ENCODE measurements around the gene OR2Z1.
"Not testable (repeated sequence)": the region's sequence is repeated elsewhere in the genome, so short reads cannot be mapped to it uniquely, and the experiment has no call there.

Gene OR2Z1

DNA sequence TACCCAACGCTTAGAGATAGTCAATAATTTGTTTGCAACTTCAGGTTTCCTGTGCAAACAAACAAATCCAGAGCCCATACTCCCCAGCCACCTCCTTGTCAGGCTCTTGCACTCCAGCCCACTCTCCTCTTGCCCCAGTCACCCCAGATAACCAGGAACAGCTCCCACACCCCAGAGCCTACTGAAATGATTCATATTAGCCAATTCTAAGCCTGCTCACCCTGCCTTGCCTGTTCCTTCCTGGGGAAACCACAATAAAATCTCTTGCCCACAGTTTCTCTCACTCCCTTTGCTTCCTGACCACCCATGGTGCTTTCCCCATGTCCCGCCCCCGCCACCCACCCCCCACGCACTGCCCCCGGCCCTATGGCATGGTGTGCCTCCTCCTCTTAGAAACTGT, 19.1 kb upstream of the OR2Z1 start:
- DNase-seq (ENCODE audit: low read depth in 2 of 2): peak in 1 of 2 donors; percentile 20

DNA sequence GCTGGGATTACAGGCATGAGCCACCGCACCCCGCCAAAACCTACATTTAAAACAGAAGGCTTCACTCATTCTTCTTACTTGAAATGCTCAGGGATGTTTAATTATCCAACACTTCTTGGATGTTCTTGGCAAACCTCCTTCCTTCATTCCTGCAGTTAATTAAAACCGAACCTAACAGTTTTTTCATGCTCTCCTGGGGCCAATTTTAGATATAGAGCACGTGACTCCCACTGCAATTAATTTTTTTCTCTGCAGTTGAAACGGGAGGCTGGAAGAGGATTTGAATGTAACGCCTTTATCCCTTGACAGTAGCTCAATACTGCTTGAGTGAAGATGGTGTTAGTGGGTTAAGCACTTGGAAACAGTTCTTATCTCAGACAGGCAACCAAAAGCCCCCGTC, 18.2 kb upstream of the OR2Z1 start:
- DNase-seq (ENCODE audit: low read depth in 2 of 2): no peak

DNA sequence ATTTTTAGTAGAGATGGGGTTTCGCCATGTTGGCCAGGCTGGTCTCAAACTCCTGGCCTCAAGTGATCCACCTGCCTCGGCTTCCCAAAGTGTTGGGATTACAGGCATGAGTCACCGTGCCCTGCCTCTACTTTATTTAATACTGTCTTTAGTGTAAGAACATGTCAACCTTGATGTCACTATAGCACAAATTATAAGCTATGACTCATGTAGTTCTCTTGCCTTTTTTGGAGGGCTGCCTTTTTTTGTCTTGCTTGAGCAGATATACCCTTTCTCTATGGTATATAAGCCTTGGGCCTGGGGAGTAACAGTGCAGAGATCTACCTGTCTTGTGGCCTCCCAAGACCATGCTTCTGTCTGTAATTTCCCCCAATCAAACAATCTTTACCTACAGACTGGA, 16.1 kb upstream of the OR2Z1 start:
- not testable (repeated sequence) for DNase-seq (ENCODE audit: low read depth in 2 of 2)

DNA sequence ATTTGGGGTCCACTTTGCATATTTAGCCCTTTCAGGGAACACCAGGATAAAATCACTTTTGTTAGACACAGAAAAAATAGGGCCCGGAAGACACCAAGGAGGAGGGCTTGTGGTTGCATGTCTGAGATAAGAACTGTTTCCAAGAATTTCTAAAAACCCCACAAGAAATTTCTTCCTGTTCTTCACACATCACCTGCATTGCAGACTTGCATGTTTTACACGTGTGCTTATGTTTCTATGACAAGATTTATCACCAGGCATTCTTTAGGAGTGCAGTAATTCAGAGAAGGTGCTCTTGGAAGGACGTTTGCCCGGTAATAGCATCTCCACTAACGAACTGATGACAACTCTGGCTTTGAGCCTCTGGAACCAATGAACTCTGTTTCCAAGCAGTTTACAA, 15.7 kb upstream of the OR2Z1 start:
- no peak for DNase-seq (ENCODE audit: low read depth in 2 of 2)

DNA sequence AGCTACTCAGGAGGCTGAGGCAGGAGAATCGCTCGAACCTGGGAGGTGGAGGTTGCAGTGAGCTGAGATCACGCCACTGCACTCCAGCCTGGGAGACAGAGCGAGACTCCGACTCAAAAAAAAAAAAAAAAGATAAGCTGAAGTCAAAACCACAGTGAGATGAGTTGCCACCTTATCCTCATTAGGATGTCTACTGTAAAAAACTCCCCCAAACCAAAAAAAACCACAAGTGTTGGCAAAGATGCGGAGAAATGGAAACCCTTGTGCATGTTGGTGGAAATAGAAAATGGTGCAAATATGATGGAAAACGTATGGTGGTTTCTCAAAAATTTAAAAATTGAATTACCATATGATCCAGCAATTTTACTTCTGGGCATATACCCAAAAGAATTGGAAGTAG, 11.1 kb upstream of the OR2Z1 start:
- DNase-seq (ENCODE audit: low read depth in 2 of 2): not testable (repeated sequence)

DNA sequence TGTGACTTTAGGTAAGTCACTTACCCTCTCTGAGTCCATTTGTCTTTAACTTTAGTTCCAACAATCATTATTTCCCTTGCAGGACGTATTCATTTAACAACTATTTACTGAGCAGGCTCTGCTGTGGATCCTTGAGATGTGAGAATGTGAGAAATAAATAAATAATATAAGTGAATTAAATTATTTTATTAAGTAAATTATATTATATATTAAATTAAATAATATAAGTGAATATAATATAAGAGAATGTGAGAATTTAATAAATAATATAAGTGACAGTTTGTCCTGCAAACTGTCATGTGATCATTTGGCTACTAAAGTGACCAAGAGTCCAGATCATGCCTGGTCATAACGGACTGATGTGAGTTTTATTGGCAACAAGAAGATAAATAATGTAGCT, 598 bp downstream of the OR2Z1 start:
- no peak for DNase-seq (ENCODE audit: low read depth in 2 of 2)

DNA sequence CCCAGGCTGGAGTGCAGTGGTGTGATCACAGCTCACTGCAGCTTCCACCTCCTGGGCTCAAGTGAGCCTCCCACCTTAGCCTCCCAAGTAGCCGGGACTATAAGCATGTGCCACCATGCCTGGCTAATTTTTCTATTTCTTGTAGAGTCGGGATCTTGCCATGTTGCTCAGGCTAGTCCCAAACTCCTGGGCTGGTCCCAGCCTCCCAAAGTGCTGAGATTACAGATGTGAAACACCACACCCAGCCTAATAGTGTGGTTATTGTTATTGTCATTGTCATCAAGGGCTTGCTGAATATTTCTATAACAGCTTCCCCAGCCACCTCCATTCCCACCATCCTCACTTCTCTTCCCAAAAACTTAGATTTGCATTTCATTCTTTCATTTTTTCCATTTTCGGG, 2.8 kb downstream of the OR2Z1 start:
- DNase-seq (ENCODE audit: low read depth in 2 of 2): no peak

DNA sequence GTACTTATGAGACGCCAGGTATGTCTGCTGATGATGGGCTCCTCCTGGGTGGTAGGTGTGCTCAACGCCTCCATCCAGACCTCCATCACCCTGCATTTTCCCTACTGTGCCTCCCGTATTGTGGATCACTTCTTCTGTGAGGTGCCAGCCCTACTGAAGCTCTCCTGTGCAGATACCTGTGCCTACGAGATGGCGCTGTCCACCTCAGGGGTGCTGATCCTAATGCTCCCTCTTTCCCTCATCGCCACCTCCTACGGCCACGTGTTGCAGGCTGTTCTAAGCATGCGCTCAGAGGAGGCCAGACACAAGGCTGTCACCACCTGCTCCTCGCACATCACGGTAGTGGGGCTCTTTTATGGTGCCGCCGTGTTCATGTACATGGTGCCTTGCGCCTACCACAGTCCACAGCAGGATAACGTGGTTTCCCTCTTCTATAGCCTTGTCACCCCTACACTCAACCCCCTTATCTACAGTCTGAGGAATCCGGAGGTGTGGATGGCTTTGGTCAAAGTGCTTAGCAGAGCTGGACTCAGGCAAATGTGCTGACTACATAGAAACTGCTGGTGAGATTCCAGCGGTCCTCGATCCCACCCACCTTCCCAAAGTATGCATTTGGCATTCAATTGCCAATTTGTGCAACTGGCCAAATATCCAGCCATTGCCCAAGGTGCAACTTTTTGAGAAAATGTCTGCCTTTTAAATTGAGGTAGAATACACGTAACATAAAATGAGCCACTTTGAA, 10.2 kb downstream of the OR2Z1 start:
- DNase-seq (ENCODE audit: low read depth in 2 of 2): peak in 1 of 2 donors; percentile 4

DNA sequence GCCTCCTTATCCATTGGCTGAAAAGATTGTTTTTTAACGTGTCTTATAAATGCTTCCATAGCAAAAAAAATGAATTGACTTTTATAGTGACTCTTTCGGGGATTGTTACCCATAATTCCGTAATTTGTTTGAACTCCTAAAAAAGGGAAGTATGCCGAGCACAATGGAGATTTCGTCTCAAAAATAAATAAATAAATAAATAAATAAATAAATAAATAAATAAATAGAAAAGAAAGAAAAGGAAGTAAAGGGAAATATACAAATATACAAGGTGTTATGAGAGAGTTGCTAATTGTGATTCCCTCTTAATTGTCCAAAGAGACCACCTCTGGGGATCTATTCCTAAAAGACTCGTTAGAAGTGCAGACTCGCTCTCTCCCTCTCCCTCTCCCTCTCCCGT, 16.9 kb downstream of the OR2Z1 start:
- no peak for DNase-seq (ENCODE audit: low read depth in 2 of 2)

DNA sequence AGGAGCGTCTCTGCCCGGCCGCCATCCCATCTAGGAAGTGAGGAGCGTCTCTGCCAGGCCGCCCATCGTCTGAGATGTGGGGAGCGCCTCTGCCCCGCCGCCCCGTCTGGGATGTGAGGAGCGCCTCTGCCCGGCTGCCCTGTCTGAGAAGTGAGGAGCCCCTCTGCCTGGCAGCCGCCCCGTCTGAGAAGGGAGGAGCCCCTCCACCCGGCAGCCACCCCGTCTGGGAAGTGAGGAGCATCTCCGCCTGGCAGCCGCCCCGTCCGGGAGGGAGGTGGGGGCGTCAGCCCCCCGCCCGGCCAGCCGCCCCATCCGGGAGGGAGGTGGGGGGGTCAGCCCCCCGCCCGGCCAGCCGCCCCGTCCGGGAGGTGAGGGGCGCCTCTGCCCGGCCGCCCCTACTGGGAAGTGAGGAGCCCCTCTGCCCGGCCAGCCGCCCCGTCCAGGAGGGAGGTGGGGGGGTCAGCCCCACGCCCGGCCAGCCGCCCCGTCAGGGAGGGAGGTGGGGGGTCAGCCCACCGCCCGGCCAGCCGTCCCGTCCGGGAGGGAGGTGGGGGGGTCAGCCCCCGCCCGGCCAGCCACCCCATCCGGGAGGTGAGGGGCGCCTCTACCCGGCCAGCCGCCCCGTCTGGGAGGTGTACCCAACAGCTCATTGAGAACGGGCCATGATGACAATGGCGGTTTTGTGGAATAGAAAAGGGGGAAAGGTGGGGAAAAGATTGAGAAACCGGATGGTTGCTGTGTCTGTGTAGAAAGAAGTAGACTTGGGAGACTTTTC, 18.0 kb downstream of the OR2Z1 start:
- not testable (repeated sequence) for DNase-seq (ENCODE audit: low read depth in 2 of 2)

DNA sequence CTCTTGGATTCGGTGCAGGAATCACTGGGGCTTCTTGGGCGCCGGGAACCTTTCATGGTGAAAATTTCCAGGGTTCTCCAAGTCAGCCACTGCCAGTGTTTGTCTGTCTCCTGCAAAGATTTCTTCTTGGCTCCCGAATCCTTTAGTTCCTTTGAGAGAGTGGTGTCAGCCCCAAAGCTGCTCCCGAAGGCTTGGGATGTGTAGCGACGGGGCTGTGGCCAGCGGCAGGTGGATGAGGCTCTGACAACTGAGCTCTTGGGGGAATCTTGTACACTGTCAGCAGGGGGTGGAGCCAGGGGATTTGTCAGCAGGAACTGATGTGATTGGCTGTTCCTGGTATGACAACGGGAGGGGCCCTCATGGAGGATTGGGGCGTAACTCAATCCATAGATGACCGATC, 45.8 kb downstream of the OR2Z1 start:
- DNase-seq (ENCODE audit: low read depth in 2 of 2): not testable (repeated sequence)

DNA sequence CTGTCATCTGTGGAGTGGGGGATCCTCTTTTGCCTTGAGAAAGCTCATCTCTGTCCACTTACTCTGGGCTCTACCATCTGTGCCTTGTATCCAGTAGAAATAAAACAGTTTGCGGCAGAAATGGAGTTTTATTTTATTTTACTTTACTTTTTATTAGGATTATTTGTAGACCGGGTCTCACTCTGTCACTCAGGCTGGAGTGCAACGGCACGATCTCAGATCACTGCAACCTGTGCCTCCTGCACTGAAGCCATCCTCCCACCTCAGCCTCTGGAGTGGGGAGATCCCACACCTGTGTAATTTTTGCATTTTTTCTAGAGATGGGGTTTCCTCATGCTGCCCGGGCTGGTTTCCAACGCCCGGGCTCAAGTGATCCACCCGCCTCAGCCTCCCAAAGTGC, 47.8 kb downstream of the OR2Z1 start:
- DNase-seq (ENCODE audit: low read depth in 2 of 2): not testable (repeated sequence)

DNA sequence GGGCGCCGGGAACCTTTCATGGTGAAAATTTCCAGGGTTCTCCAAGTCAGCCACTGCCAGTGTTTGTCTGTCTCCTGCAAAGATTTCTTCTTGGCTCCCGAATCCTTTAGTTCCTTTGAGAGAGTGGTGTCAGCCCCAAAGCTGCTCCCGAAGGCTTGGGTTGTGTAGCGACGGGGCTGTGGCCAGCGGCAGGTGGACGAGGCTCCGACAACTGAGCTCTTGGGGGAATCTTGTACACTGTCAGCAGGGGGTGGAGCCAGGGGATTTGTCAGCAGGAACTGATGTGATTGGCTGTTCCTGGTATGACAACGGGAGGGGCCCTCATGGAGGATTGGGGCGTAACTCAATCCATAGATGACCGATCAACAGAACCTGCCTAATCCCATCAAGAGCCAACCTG, 52.2 kb downstream of the OR2Z1 start:
- DNase-seq (ENCODE audit: low read depth in 2 of 2): not testable (repeated sequence)
